SK-N-SH treated with all-trans-retinoic acid at 6 μM for 48 hours (cell line): ENCODE measurements around the gene KIFC1.
A peak's percentile ranks its signal among the peaks of the same experiment; 100 is the strongest.
"Not testable (repeated sequence)": the region's sequence is repeated elsewhere in the genome, so short reads cannot be mapped to it uniquely, and the experiment has no call there.

ENCODE experiments used
- ATAC-seq: fragments of 200-7000 bp; cut with Tn5 transposase; 3 replicates; pipeline ENCODE4 v1.9.1; 2020; ENCODE audit warnings: mild to moderate bottlenecking, moderate library complexity
- BACH2 ChIP-seq: fragments of 250-450 bp; sonication (Bioruptor Pico); IDR thresholded peaks from 2 replicates; pipeline ENCODE4 v1.9.0; 2021; ENCODE audit warnings: mild to moderate bottlenecking, borderline replicate concordance
- CSDC2 ChIP-seq: fragments of 250-450 bp; sonication (Bioruptor Pico); IDR thresholded peaks from 2 replicates; pipeline ENCODE4 v1.5.0; 2020; ENCODE audit warnings: mild to moderate bottlenecking, moderate library complexity
- OSR1 ChIP-seq: fragments of 250-450 bp; sonication (Bioruptor Pico); IDR thresholded peaks from 2 replicates; pipeline ENCODE4 v1.8.0; 2022; ENCODE audit warnings: moderate library complexity, mild to moderate bottlenecking, inconsistent platforms
- POU6F1 ChIP-seq: fragments of 250-450 bp; sonication (Bioruptor Pico); IDR thresholded peaks from 2 replicates; pipeline ENCODE4 v1.8.0; 2021; ENCODE audit warnings: low read depth, mild to moderate bottlenecking, moderate library complexity, borderline replicate concordance
- PPARA ChIP-seq: fragments of 250-450 bp; sonication (Bioruptor Pico); IDR thresholded peaks from 2 replicates; pipeline ENCODE4 v1.5.0; 2020; ENCODE audit warnings: mild to moderate bottlenecking, borderline replicate concordance
- RARB ChIP-seq: fragments of 250-450 bp; sonication (Bioruptor Pico); IDR thresholded peaks from 2 replicates; pipeline ENCODE4 v1.8.0; 2021; ENCODE audit warnings: mild to moderate bottlenecking, moderate library complexity
- ZFP3 ChIP-seq: fragments of 250-450 bp; sonication (Bioruptor Pico); IDR thresholded peaks from 2 replicates; pipeline ENCODE4 v1.5.0; 2020; ENCODE audit warnings: mild to moderate bottlenecking, moderate library complexity
- ZNF565 ChIP-seq: fragments of 450-650 bp; formaldehyde crosslinking; conservative IDR thresholded peaks from 2 replicates; pipeline ENCODE4 v1.5.0; 2020; ENCODE audit warnings: low read depth, mild to moderate bottlenecking, moderate library complexity
- ZNF8 ChIP-seq: fragments of 450-650 bp; formaldehyde crosslinking; IDR thresholded peaks from 2 replicates; pipeline ENCODE4 v1.5.0; 2020; ENCODE audit warnings: mild to moderate bottlenecking, moderate library complexity
- TF ChIP-seq, protein P1 (sequence below): fragments of 250-450 bp; sonication (Bioruptor Pico); IDR thresholded peaks from 2 replicates; pipeline ENCODE4 v1.5.0; 2020; ENCODE audit warnings: mild to moderate bottlenecking, moderate library complexity
- TF ChIP-seq, protein P2 (sequence below): fragments of 250-450 bp; sonication (Bioruptor Pico); IDR thresholded peaks from 2 replicates; pipeline ENCODE4 v1.5.1; 2021; ENCODE audit warnings: mild to moderate bottlenecking, moderate library complexity
- TF ChIP-seq, protein P3 (sequence below): fragments of 250-450 bp; sonication (Bioruptor Pico); IDR thresholded peaks from 2 replicates; pipeline ENCODE4 v1.5.1; 2020; ENCODE audit warnings: low read depth, mild to moderate bottlenecking, moderate library complexity

The KIFC1 gene

DNA sequence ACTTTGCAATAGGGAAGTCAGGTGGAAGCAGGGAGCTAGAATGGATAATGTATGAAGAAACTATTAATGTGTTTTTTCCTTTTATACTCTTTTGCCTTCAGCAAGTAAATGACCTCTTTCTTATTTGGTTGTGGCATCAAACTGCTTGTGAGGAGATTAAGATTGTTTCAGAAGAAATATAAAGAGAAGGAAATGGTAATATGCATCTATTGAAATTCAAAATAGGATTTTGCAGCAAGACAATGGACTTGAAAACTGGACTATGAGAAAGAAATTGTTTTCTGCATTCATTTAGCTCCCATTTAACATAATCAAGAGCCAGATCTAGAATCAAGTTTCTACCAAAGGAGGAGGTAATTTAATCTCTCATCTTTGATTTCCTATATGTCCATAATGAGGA lies 32.3 kb upstream of the KIFC1 start:
- TF ChIP-seq OSR1 (no peak), ZNF565 (no peak), PPARA (no peak), CSDC2 (CRISPR knock-in tag) (no peak), RARB (no peak), ZFP3 (no peak), ZNF8 (CRISPR knock-in tag) (no peak)
- TF ChIP-seq, protein P1, sequence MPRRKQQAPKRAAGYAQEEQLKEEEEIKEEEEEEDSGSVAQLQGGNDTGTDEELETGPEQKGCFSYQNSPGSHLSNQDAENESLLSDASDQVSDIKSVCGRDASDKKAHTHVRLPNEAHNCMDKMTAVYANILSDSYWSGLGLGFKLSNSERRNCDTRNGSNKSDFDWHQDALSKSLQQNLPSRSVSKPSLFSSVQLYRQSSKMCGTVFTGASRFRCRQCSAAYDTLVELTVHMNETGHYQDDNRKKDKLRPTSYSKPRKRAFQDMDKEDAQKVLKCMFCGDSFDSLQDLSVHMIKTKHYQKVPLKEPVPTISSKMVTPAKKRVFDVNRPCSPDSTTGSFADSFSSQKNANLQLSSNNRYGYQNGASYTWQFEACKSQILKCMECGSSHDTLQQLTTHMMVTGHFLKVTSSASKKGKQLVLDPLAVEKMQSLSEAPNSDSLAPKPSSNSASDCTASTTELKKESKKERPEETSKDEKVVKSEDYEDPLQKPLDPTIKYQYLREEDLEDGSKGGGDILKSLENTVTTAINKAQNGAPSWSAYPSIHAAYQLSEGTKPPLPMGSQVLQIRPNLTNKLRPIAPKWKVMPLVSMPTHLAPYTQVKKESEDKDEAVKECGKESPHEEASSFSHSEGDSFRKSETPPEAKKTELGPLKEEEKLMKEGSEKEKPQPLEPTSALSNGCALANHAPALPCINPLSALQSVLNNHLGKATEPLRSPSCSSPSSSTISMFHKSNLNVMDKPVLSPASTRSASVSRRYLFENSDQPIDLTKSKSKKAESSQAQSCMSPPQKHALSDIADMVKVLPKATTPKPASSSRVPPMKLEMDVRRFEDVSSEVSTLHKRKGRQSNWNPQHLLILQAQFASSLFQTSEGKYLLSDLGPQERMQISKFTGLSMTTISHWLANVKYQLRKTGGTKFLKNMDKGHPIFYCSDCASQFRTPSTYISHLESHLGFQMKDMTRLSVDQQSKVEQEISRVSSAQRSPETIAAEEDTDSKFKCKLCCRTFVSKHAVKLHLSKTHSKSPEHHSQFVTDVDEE, result no peak
- TF ChIP-seq, protein P2, sequence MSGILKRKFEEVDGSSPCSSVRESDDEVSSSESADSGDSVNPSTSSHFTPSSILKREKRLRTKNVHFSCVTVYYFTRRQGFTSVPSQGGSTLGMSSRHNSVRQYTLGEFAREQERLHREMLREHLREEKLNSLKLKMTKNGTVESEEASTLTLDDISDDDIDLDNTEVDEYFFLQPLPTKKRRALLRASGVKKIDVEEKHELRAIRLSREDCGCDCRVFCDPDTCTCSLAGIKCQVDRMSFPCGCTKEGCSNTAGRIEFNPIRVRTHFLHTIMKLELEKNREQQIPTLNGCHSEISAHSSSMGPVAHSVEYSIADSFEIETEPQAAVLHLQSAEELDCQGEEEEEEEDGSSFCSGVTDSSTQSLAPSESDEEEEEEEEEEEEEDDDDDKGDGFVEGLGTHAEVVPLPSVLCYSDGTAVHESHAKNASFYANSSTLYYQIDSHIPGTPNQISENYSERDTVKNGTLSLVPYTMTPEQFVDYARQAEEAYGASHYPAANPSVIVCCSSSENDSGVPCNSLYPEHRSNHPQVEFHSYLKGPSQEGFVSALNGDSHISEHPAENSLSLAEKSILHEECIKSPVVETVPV (CRISPR knock-in tag), result no peak
- TF ChIP-seq, protein P3, sequence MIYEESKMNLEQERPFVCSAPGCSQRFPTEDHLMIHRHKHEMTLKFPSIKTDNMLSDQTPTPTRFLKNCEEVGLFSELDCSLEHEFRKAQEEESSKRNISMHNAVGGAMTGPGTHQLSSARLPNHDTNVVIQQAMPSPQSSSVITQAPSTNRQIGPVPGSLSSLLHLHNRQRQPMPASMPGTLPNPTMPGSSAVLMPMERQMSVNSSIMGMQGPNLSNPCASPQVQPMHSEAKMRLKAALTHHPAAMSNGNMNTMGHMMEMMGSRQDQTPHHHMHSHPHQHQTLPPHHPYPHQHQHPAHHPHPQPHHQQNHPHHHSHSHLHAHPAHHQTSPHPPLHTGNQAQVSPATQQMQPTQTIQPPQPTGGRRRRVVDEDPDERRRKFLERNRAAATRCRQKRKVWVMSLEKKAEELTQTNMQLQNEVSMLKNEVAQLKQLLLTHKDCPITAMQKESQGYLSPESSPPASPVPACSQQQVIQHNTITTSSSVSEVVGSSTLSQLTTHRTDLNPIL (CRISPR knock-in tag), result no peak
- TF ChIP-seq, all 23 proteins: peak for 0
- ATAC-seq, result no peak

- ATAC-seq, result not testable (repeated sequence)
Observed at GRCh38 chr6:33363486-33363885, 28.1 kb upstream of the KIFC1 start.

- ATAC-seq, result peak; percentile 94
Observed at GRCh38 chr6:33364475-33365205, 27.0 kb upstream of the KIFC1 start.

DNA sequence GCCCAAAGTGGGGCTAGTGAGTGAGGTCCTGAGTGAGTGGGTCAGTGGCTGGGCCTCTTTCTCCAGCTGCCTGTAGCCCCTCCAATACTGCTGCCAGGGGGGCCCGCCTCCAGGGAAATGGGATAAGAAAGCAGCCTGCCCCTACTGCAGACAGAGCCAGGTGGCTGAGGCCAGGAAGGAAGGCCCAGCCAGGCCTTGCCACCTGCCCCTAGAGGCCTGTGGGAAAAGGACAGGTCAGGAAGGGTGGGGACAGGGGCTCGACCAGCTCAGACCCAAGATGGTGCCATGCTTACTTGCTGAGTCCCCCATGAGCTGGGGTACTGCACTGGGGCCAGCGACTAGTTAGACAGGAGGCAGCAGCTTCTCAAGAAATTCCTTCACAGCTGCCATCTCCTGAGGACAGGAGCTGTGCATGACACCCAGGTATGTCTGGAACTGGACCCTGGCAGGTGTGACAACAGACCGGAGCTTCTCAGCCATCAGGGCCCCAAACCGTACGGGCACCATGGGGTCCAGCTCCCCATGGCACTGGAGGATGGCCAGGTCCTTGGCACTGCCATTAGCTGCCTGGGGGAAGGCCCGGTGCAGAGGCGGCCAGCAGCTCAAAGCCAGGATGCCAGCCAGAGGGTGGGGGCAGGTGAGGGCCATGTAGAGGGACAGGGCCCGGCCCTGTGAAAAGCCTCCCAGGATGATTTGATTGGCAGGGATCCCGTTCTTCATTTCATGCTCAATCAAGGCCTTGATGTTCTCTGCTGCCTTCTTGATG lies 26.2 kb upstream of the KIFC1 start:
- peak; percentile 33; the same call in 2 of the 3 replicates for ATAC-seq

- TF ChIP-seq POU6F1 (CRISPR knock-in tag) (no peak), ZNF565 (no peak), OSR1 (no peak), BACH2 (CRISPR knock-in tag) (no peak)
- no peak for ATAC-seq
Observed at GRCh38 chr6:33367009-33367714, 24.5 kb upstream of the KIFC1 start.

DNA sequence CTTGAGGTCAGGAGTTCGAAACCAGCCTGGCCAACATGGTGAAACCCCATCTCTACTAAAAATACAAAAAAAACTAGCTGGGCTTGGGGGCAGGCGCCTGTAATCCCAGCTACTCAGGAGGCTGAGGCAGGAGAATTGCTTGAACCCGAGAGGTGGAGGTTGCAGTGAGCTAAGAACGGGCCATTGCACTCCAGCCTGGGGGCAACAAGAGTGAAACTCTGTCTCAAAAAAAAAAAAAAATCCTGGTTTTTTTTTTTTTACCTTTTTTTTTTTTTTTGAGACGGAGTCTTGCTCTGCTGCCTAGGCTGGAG lies 24.0 kb upstream of the KIFC1 start:
- ATAC-seq, result not testable (repeated sequence)

- ATAC-seq, result not testable (repeated sequence)
Observed at GRCh38 chr6:33371901-33372300, 19.7 kb upstream of the KIFC1 start.
